ENCODE results near the gene TLE2.
"Not testable (repeated sequence)": the region's sequence is repeated elsewhere in the genome, so short reads cannot be mapped to it uniquely, and the experiment has no call there.

Gene TLE2

GRCh38 chr19:3012621-3013262, 16.3 kb downstream of the TLE2 start:
- no peak for DNase-seq

- DNase-seq, result not testable (repeated sequence)
Observed at GRCh38 chr19:3012059-3012458, 17.0 kb downstream of the TLE2 start.

GRCh38 chr19:3010871-3011270, 18.2 kb downstream of the TLE2 start:
- no peak for DNase-seq

- DNase-seq, result no peak
Observed at GRCh38 chr19:3008994-3009393, 20.1 kb downstream of the TLE2 start.

GRCh38 chr19:3007975-3008374, 21.1 kb downstream of the TLE2 start:
- no peak for DNase-seq

GRCh38 chr19:3006075-3006767, 22.9 kb downstream of the TLE2 start:
- no peak for DNase-seq

GRCh38 chr19:3005345-3005744, 23.7 kb downstream of the TLE2 start:
- no peak for DNase-seq

GRCh38 chr19:3004522-3004921, 24.6 kb downstream of the TLE2 start:
- no peak for DNase-seq

GRCh38 chr19:3003046-3003445, 26.0 kb downstream of the TLE2 start:
- no peak for DNase-seq

GRCh38 chr19:3001235-3001800, 27.8 kb downstream of the TLE2 start:
- no peak for DNase-seq

- no peak for DNase-seq
Observed at GRCh38 chr19:2998642-2999041, 30.4 kb downstream of the TLE2 start.

- no peak for DNase-seq
Observed at GRCh38 chr19:2997720-2998119, 31.4 kb downstream of the TLE2 start.

- no peak for DNase-seq
Observed at GRCh38 chr19:2994588-2995131, 34.4 kb downstream of the TLE2 start.

GRCh38 chr19:2993579-2993978, 35.5 kb downstream of the TLE2 start:
- no peak for DNase-seq

- no peak for DNase-seq
Observed at GRCh38 chr19:2992958-2993357, 36.1 kb downstream of the TLE2 start.

GRCh38 chr19:2992333-2992732, 36.7 kb downstream of the TLE2 start:
- not testable (repeated sequence) for DNase-seq

GRCh38 chr19:2989236-2989946, 39.7 kb downstream of the TLE2 start:
- DNase-seq, result no peak

- DNase-seq, result no peak
Observed at GRCh38 chr19:2988568-2988967, 40.5 kb downstream of the TLE2 start.

GRCh38 chr19:2987797-2988196, 41.3 kb downstream of the TLE2 start:
- no peak for DNase-seq

GRCh38 chr19:2986951-2987524, 42.0 kb downstream of the TLE2 start:
- DNase-seq, result no peak

- DNase-seq, result no peak
Observed at GRCh38 chr19:2984215-2984528, 44.9 kb downstream of the TLE2 start.

GRCh38 chr19:2983351-2984214, 45.5 kb downstream of the TLE2 start:
- DNase-seq, result no peak

Measured in inflammatory macrophage (primary cell).